Right forelimb (tissue), 1 donor: ENCODE measurements around the gene CALML4.
"Not testable (repeated sequence)": the region's sequence is repeated elsewhere in the genome, so short reads cannot be mapped to it uniquely, and the experiment has no call there.

Experiments used
- DNase-seq: peaks from one replicate; pipeline ENCODE4 v3.0.0-alpha.2; 2018

CALML4 gene

DNA sequence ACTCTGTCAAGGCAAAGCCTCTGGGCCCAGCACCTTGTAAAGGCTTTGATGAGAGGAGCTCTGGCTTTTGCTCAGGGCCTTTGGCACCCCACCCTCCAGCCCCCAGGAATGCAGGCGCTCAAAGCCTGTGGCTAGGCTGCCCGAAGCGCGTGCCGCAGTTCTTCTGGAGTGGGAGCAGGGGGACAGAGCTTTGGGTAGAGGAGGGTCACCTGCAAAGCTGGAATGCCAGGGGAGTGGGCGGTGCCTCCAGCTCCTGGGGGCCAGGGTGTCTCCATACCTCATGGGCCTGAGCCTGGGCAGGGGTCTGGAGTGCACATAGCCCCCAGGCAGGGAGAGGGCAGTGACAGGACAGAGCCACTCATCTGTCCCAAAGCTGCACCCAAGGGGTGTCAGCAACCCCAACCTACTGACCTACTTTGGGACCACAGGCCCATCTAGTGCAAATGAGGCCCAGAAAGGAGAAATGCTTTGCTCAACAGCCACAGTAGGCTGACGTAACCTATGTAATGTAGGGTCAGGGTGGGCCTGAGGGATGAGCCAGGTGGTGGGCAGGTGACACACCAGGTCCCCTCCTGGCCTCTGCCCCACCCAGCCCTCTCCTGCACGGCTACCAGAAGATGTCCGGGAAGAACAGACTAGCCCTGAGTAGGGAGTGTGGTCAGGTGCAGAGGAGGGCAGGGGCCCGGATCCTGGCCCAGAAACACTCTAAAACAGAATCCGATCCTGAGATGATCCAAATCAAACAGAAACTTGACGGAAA lies 2.2 kb upstream of the CALML4 start:
- DNase-seq, result no peak

DNA sequence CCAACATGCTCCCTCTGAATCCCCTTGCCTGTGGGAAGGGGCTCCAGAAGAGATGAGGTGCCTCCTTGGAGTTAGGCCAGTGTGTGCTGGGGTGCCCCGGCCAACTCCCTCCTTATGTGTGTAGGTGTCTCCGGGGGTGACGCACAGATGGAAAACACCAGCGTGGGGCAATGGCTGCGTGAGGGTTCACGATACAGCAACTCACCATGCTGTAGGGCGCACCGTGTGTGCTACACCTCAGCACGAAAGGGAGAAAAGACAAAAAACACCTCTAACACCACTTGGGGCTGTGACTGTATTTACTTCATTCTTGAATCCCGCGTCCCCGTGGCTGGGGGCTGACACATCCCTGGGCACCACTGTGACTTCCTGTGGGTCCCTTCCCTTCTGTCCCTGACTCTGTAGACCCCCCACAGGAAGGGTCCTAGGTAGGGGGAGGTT lies 1.6 kb upstream of the CALML4 start:
- no peak for DNase-seq

DNA sequence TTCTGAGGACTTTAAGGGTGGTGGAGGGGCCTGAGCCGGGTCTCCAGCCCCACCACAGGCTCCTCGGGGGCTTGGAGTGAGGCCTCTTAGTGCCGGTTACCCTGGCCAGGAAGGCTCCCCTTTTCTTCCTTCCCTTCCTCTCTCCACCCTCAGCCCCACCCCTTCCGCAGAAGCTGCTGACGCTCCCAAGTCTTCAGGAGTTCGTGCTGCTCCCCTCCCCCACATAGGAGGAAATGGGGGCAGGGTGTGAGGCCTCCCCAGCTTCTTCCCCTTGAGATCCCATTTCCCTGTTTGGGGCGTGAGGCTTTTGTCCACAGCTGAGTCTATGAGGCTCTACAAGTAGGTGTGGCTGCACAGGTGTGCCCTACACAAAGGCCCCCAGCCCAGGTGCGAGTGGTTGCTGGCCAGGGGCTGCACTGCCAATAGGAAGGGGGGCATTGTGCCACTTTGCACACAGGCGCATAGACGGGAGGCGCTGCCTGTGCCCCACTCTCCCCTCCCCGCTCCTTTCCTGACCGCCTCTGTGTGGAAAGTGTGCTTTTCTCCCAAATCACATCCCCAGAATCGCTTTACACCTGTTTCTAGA lies 915 bp upstream of the CALML4 start:
- DNase-seq, result peak; percentile 54

DNA sequence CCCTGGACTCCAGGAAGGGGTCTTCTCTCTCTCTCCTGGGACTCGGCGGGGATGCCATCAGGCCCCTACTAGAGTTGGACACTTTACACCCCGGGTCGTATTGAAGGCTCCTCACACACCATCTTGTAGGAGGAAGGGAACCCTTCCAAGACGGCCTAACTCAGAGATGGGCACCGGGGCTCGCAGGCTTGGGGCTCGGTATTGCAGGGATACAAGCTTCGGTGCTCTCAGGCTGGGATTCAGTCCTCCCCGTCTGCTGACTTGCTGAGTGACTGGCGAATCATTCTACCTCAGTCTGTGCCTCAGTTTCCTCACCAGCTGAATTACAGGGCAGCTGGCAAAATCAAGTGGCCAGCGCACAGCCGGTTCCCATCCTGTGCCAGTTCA lies 419 bp upstream of the CALML4 start:
- DNase-seq, result no peak

DNA sequence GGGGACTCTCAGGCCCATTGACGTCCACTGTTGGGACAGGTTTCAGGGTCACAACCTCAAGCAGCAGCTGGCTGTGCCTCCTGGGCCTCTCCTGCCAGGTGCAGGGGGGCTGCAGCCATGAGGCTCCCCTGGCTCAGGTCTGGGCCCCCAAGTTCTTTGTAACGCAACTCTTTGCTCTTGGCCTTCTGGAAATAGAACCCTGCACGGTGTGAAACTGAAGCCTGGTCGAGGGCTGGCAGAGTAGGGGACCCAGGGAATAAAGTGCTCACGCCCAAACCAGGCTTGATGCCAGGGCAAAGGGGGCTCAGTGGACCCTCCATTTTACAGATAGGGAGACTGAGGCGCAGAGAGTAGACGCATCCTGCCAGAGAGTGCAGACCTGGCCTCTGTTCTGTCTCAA lies 771 bp downstream of the CALML4 start:
- DNase-seq, result no peak

DNA sequence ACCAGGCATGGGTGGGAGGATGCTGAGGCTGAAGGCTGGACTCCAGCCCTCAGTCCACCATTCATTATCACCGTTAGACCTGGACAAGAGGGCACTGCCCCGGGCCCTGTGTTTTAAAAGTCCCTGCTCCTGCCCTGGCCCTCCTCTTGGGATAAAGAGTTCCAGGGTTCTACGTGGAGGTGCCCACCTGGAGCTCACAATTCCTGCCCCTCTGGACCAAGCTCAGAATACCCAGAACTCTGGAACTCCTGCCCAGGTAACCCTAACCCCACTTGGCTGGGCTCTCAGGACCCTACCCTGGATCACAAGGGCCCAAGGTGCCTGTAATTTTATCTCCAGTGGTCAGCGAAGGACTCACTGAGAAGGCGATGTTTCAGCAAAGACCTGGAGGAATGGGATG lies 1.2 kb downstream of the CALML4 start:
- no peak for DNase-seq

DNA sequence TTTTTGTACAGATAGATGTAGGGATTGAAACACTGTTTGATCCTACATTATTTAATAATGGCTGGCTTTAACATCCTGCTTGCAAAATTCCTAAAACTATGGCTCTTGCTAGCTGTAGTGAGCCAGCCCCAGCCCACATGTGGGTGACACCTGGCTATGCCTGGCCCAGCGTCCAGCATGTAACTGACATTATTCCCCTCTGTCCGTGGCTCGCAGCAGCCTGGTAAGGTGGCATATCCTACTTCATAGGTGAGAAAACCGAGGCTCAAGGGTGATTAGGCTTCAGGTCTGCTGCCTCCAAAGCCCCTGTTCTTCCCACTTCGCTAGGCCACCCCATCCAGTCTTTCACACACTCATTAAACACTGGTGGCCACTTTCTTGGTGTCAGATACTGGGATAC lies 1.6 kb downstream of the CALML4 start:
- no peak for DNase-seq

DNA sequence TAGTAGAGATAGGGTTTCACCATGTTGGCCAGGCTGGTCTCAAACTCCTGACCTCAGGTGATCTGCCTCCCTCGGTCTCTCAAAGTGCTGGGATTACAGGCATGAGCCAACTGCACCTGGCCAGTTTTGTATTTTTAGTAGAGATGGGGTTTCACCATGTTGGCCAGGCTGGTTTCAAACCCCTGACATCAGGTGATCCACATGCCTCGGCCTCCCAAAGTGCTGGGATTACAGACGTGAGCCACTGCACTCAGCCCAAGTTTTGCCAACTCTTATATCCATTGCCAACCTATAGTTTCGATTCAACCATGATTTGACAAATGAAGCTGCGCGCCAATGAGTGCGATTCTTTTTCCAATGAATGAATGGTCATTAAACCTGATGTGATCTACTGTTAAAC lies 2.1 kb downstream of the CALML4 start:
- DNase-seq, result not testable (repeated sequence)

DNA sequence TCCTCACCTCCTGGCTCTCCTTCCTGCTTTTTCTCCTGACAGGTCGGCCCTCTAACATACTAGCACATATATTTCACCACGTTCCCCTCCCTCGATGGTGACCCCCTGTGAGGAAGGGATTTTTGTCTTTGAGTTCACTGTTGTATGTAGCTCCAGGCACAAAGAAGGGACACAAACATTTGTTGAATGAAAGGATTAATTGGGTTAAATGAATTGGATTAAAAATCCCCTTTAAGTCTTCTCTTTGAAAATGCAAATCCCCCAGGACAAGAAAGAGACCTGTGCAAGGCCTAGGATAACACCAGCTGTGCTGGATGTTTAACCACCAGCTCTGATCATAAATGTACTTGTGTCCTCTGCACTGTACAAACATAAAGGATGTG lies 3.3 kb downstream of the CALML4 start:
- DNase-seq, result no peak

DNA sequence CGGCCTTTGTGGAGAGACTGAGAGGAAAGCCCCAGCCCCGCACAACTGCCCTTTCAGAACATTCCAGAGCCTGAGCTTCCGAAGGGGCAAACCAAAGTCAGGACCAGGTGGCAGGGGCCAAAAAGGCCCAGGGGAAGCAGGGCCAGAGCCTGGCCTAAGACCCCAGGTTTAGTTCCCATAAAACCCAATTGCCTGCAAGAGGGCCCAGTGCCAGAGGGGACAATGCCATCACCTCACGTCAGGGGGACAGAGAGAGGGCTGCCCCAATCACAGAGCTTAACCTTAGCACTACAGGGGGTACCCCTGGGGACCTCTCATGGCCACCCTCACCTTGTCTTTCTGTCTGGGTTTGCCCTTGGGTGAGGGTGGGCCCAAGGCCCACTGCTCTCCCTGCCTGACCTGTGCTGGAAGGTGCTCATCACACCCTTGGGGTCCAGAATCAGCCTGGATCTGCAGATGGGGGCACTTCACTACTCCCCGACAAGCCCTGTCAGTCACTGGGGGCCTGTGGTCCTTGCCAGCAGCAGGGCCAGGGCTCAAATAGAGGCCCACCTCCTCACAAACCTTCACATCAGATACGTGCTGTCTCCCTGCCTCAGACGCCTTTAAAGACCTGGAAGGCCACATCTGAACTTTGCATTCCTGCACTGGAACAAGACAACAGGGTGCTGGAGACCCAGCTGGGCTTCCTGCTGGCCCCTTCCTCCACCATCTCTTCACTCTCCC lies 3.8 kb downstream of the CALML4 start:
- DNase-seq, result no peak

DNA sequence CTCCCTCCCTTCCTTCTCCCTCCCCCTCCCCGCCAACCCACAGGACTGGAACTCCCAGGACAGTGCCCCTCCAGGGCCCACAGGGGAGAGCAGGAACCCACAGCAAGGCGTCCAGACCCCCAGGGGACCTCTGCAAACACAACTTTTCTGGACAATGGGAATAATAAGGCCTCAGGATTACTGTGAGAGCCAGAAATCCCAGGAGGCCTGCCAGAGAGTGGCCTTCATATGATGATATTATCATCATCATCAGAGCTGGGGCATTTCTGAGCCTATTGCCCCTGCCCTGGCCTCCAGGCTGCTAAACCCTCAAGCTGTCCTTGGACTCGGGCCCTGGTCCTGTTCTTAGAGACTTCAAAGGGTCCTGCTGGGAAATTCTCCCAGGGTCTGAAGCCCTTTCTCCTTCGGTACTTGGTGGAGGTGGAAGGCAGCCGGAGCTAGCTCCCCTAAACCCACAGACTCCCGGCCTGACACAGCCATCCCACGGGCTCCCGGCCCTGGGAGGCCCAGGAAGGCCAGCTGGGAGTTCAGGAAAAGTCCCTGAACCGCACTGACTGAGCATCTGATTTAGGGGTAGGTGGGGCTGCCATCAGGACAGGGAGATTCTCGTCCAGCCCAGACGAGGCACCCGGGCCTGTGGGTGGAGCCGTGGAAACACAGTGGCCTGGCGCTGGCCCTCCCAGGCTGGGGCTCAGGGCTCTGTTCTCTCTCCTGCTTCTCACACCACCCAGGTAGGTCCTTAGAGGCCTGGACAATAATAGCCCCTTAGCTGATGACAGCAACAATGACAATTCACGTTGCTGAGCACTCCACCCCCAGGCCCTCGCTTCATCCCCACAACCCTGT lies 4.9 kb downstream of the CALML4 start:
- no peak for DNase-seq

DNA sequence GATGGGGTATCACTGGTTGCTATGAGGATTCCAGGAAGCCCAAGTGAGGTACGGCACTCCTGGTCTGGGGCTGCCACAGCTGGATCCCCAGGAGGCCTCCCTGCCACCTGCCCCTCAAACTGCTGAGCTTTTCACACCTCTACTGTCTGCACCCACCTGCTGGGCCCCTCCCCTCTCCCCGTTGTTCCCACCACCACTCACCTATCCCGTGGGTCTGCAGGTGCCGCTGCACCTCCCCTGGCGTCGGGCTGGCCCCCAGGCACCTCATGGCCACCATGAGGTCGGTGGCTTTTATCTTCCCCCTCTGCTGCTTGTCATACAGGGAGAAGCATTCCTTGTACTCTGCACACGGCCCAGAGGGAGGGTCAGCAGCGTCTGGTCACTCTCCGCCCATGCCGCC lies 5.8 kb downstream of the CALML4 start:
- no peak for DNase-seq

DNA sequence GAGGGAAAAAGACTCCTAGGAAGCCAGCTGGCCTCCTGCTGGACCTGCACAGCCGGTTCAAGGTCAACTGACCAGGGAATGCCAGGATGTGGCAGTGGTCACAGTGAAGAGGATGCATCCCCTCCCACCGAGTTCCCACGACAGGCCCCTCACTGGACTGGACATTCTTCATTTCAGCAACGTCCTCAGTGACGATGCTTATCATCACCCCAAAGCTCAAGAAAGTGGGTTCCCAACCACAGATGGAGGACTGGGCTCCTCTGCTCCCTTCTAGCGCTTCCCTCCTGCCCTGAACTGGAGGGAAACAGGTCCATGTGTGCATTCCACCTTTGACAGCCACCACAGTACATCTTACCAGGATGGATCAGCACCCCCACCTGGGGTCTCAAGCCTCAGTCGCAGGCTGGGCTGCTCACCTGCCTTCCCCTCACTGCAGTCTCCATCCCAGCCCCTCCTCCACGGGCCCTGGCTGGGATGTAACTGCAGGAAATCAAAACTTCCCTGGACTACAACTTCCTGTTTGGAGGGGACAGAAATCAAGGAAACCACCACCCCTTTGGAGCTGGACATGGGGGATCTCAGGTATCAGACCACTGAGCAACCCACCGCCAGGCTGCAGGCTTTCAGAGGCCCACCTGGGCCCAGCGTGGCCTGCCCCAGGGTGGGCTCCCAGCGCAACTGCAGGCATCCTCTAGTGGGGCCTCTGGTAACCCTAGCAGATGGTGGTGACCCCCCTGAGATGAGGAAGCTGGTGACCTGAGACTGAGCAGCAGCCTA lies 7.3 kb downstream of the CALML4 start:
- DNase-seq, result no peak

DNA sequence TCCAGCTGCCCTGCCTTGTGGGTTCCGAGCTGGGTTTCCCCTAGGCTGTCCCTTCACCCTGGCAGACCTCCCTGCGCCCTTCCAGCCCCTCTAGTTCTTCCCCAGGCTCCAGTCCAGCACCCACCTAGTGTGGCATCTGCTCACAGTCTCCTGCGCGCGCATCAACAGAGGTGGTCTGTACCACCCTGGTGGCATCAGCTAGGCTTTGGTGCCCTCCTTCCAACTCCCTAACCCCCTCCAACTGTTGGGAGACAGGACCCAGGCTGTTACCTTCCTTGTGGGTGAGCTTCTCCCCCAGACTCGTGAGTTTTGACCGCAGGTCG lies 8.0 kb downstream of the CALML4 start:
- no peak for DNase-seq

DNA sequence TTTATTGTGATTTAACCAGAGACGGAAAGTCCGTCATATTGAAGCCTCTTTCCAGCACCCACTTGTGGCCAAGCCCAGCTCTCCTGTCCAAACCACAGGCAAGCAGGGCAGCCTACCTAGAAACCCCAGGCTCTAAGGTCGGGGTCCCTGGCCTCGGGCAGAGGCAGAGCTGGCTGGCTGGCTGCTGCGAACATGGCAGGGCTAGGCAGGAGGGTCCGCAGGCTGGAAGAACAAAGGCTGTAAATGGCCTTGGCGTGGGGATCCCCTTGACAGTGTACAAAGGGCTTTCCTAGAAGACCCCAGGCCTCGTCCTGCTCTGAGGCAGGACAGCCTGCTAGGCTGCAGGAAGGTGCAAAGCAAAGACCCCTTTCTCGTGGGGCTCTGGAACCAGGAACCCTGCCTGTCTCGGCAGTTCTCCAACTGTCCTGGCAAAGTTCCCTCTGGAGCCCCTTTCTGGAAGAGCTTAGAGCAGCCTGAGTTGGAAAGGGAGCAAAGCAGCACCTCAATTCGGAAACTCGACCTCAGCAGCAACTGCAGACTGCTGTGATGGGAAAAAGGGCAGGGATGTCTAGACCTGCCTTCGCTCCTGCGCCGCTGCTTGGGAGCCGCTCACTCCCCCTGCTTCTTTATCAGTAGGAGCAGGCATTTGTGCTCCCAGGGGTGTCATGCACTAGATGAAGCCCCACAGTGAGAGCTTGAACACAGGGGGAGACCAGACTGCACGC lies 8.5 kb downstream of the CALML4 start:
- no peak for DNase-seq

DNA sequence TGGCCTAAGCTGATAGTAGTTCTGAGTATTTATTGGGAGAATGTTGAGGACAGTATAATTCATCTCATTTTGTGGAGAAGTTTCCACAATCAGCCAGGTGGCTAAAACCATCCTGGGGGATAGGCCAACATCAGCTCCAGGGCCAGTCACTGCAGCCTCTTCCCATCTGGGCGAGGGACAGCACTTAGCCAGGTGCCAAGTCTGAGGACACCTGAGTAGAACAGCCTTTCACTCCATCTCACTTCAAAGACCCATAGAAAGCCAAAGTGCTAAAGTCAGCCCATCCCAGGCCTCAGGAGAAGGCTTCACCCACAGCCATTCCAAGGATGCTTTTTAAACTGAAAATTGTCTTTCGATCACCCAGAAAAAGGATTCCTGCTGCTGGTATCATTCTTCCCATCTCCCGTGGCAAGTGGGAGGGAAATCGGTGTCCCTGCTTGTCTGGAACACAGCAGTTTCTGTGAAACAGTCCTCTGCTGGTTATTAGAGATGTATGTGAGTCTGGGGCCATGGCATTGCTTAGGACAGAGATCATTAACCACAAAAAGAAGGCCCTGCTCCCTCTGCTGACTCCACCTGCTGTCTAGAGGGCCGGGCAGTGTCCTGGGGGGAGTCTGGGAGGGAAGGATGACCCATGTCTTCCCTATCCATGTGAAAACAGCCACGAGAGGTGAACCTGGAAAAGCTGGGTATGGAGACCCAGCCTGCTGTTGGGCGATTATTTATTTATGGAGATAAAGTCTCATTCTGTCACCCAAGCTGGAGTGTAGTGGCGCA lies 9.6 kb downstream of the CALML4 start:
- DNase-seq, result no peak

DNA sequence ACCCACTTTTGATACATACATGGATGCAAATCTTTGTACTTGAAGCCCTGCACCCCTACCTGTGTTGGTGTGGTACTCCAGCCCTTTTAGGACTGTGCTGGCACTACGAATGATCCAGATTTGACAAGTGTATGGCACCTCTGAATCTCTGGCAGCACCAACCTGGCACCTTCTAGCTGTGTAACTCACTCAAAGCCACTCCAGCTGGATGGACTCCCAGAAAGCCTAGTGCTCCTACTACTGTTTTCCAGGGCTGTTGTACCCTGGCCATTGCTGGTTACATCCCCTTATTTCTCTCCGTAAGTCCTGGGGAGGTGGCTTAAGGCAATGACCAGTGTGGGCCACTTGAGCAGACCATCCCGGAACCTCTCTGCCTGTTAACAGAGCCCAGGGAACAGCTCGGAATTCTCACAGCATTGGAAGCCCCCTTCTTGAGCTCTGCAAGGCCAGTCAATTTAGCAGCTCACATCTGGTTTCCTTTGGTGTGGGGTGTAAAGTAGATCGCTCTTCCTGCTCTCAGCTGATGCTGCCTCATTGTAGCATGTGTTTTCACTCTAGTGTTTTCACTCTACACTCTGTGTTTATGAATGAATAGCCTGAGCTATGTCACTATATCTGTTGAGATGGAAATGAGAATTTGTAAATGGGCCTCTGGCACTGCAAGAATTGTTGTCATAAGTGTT lies 12.2 kb downstream of the CALML4 start:
- no peak for DNase-seq

DNA sequence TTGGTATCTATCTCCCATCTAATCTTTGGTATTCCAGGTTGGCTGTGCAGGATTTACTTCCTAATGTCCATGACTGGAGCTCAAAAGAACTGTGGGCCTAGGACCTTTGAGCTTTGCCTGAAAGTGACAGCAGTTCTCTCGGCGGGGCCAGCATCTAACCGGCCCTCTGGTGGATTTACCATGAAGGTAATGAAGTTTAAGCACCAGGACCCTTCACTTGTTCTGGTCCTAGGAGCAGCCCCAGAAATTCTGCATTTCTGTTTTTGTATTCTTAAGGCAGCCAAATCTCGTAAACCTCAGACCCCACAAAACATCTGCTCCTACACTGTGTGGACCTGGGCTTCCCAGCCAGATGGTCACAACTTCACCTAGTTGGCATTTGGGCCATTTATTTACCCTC lies 13.0 kb downstream of the CALML4 start:
- no peak for DNase-seq

DNA sequence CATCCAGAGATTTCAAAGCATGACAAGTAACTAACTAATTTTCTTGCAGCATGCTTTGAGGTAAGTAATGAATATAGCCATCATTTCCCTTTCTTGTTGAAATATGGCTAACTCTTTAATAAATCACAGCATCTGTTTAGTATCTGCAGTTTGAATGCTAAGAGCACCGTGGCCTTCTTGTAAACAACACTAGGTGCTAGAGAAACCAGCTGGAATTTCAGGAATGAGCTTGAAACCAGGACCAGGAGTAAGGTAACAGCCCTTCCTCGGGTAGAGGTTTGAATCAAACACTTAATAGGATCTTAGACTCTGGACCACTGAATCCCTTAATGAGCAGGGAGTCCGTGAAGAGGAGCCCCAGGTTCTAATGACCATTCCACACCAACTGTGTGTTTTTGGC lies 13.6 kb downstream of the CALML4 start:
- no peak for DNase-seq

DNA sequence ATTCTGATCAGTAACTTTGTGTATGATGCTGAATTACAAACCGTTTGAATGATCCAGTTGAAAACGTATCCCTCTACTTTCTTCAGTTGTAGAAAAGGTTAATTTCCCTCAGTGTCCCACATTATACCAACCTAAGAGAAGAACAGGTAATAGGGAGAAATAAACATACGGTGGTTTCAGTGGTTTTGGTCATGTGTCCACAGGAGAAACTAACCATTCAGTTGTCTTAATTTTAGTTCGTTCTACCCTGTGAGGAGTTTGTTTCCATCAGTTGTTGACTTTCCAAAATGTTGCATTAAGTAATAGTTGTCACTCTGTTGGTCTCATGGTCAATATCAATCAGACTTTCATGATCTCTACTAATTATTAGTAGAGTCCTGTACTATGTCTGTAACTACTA lies 15.1 kb downstream of the CALML4 start:
- no peak for DNase-seq

DNA sequence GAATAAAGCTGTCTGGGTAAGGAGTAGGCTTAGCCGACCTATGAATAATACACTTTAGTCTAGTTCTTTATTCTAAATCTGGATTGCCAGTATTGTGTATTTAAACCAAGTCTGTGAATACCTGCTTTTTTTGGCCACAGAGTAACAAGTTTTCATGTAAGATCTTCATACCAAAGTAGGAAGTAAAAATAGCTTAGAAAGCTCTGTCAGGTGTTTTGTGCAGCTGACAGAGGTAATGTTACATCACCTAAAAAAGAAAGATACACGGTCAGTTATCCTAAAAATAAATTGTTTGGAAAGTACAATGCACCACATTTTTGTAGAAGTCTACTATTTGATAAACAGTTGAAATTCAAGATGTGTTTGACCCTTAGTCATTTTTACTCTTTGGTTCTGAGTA lies 16.5 kb downstream of the CALML4 start:
- no peak for DNase-seq
